ENCODE measurements around the gene TRAPPC2L. TPM values are rescaled to one million over a fixed set of nuclear protein-coding genes. Genes with fewer than 3 reads are reported as not detected.

Gene TRAPPC2L
- total and polyA plus RNA-seq, 2 donors from 2014 or later: 48.3 to 155 TPM

DNA sequence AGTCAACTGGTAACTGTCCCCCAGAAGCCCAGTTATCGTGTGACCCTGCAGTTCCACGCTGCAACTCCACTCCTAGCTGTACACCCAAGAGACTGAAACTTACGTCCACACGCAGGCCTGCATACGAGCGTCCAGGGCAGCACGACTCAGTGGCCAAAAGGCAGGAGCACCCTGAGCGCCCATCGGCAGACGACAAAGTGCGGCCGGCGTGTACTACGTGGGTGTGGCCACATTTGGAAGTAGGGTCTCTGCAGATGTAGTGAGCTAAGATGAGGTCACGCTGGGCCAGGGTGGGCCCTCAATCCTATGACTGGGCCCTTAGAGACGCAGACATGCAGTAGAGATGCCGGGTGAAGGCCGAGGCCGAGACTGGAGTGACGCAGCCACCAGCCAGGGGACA, 13.7 kb upstream of the TRAPPC2L start:
- Histone ChIP-seq H3K36me3 (ENCODE audit: control insufficient read depth in 2 of 3, insufficient read depth in 3 of 3, low read length in 3 of 3) (peaks cover 0 to 12% (median 0%) of the 10 kb centered on the region in 3 donors), H3K9me3 (ENCODE audit: control insufficient read depth in 2 of 3, insufficient read depth in 1 of 3, low read length in 3 of 3) (no peaks in the 10 kb centered on the region), H3K27ac (ENCODE audit: low read depth in 2 of 2, low read length in 2 of 2) (no peak overlapping the region), H3K4me3 (ENCODE audit: low read length in 3 of 3) (no peak overlapping the region), H3K4me1 (ENCODE audit: control insufficient read depth in 2 of 3, insufficient read depth in 2 of 3, low read depth in 1 of 3, low read length in 3 of 3) (no peaks in the 10 kb centered on the region), H3K27me3 (ENCODE audit: control insufficient read depth, insufficient read depth, low read length) (no peaks in the 10 kb centered on the region), H3K9ac (ENCODE audit: low read length in 3 of 3) (no peak overlapping the region)
- DNase-seq (no peak), FAIRE-seq (no peak)
- intact Hi-C loops (cut with DNase I): no loop called here
- TF ChIP-seq, protein P1, sequence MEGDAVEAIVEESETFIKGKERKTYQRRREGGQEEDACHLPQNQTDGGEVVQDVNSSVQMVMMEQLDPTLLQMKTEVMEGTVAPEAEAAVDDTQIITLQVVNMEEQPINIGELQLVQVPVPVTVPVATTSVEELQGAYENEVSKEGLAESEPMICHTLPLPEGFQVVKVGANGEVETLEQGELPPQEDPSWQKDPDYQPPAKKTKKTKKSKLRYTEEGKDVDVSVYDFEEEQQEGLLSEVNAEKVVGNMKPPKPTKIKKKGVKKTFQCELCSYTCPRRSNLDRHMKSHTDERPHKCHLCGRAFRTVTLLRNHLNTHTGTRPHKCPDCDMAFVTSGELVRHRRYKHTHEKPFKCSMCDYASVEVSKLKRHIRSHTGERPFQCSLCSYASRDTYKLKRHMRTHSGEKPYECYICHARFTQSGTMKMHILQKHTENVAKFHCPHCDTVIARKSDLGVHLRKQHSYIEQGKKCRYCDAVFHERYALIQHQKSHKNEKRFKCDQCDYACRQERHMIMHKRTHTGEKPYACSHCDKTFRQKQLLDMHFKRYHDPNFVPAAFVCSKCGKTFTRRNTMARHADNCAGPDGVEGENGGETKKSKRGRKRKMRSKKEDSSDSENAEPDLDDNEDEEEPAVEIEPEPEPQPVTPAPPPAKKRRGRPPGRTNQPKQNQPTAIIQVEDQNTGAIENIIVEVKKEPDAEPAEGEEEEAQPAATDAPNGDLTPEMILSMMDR (IDR thresholded peaks at IDR 0.05; ENCODE audit: borderline replicate concordance, extremely low read depth, insufficient read depth): no peak

DNA sequence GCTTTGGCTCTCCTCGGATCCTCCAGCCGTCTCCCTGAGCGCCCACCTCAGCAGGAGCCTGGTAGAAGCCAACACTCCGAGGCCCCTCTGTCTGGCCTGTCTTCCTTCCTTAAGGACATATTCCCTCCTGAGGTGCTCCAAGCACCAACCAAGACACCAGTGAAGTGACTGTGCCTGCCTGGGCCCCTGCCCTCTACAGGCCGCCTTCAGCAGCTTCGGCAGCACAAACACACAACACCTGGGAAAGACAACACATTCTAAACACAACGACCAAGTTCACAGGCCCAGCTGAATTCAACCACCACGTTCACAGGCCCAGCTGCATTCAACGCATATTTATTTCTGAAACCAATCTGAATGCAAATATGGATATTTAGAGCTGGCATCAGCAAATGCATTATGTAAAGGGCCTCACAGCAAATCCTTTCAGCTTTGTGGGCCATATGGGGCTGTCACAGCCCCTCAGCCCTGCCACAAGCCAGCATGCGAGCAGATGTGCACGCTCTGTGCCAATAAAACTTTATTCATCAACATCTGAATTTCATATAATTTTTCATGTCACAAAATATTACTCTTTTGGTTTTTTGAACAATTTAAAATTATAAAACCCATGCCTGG, 12.4 kb upstream of the TRAPPC2L start:
- H3K36me3 ChIP-seq (ENCODE audit: control insufficient read depth in 2 of 3, insufficient read depth in 3 of 3, low read length in 3 of 3): peaks cover 0 to 12% (median 0%) of the 10 kb centered on the region in 3 donors
- TF ChIP-seq, protein P1 (IDR thresholded peaks at IDR 0.05; ENCODE audit: borderline replicate concordance, extremely low read depth, insufficient read depth): no peak
- no peaks in the 10 kb centered on the region for H3K9me3 ChIP-seq (ENCODE audit: control insufficient read depth in 2 of 3, insufficient read depth in 1 of 3, low read length in 3 of 3)
- no peak for DNase-seq
- no peaks in the 10 kb centered on the region for H3K4me1 ChIP-seq (ENCODE audit: control insufficient read depth in 2 of 3, insufficient read depth in 2 of 3, low read depth in 1 of 3, low read length in 3 of 3)
- H3K4me3 ChIP-seq (ENCODE audit: low read length in 3 of 3): no peak overlapping the region
- no peaks in the 10 kb centered on the region for H3K27me3 ChIP-seq (ENCODE audit: control insufficient read depth, insufficient read depth, low read length)
- H3K27ac ChIP-seq (ENCODE audit: low read depth in 2 of 2, low read length in 2 of 2): no peak overlapping the region
- no peak for FAIRE-seq
- H3K9ac ChIP-seq (ENCODE audit: low read length in 3 of 3): no peak overlapping the region
- intact Hi-C loops (cut with DNase I): no loop called here

DNA sequence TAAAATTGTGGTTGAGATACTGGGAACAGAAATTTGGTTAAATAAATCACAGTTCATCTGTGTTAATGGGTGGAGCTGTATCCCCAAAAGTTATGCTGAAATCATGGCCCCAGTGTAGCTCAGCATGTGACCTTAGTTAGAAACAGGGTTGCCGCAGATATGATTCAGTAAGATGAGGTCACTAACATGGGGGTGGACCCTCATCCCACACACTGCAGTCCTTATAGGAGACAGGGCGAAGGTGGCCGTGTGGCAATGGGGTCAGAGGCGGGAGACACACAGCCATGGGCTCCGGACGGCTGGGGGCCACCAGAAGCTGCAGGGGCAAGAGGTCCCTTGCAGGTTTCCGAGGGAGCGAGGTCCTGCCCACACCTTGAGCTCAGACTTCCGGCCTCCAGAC, 10.8 kb upstream of the TRAPPC2L start:
- no peak overlapping the region for H3K4me3 ChIP-seq (ENCODE audit: low read length in 3 of 3)
- H3K36me3 ChIP-seq (ENCODE audit: control insufficient read depth in 2 of 3, insufficient read depth in 3 of 3, low read length in 3 of 3): no peaks in the 10 kb centered on the region
- H3K27ac ChIP-seq (ENCODE audit: low read depth in 2 of 2, low read length in 2 of 2): no peak overlapping the region
- no peaks in the 10 kb centered on the region for H3K27me3 ChIP-seq (ENCODE audit: control insufficient read depth, insufficient read depth, low read length)
- TF ChIP-seq, protein P1 (IDR thresholded peaks at IDR 0.05; ENCODE audit: borderline replicate concordance, extremely low read depth, insufficient read depth): no peak
- H3K9ac ChIP-seq (ENCODE audit: low read length in 3 of 3): no peak overlapping the region
- no peaks in the 10 kb centered on the region for H3K9me3 ChIP-seq (ENCODE audit: control insufficient read depth in 2 of 3, insufficient read depth in 1 of 3, low read length in 3 of 3)
- no peaks in the 10 kb centered on the region for H3K4me1 ChIP-seq (ENCODE audit: control insufficient read depth in 2 of 3, insufficient read depth in 2 of 3, low read depth in 1 of 3, low read length in 3 of 3)
- DNase-seq: no peak
- FAIRE-seq: no peak
- intact Hi-C loops (cut with DNase I): no loop called here

GRCh38 chr16:88847654-88848053, 9.3 kb upstream of the TRAPPC2L start:
- no peak for FAIRE-seq
- Histone ChIP-seq H3K36me3 (ENCODE audit: control insufficient read depth in 2 of 3, insufficient read depth in 3 of 3, low read length in 3 of 3) (no peaks in the 10 kb centered on the region), H3K9me3 (ENCODE audit: control insufficient read depth in 2 of 3, insufficient read depth in 1 of 3, low read length in 3 of 3) (no peaks in the 10 kb centered on the region), H3K4me1 (ENCODE audit: control insufficient read depth in 2 of 3, insufficient read depth in 2 of 3, low read depth in 1 of 3, low read length in 3 of 3) (no peaks in the 10 kb centered on the region), H3K27ac (ENCODE audit: low read depth in 2 of 2, low read length in 2 of 2) (no peak overlapping the region), H3K9ac (ENCODE audit: low read length in 3 of 3) (no peak overlapping the region), H3K4me3 (ENCODE audit: low read length in 3 of 3) (no peak overlapping the region), H3K27me3 (ENCODE audit: control insufficient read depth, insufficient read depth, low read length) (no peaks in the 10 kb centered on the region)
- intact Hi-C loops (cut with DNase I): no loop called here
- TF ChIP-seq, protein P1 (IDR thresholded peaks at IDR 0.05; ENCODE audit: borderline replicate concordance, extremely low read depth, insufficient read depth): no peak
- DNase-seq: no peak
